ENCODE measurements around the gene PSMB1. TPM values are rescaled to one million over a fixed set of nuclear protein-coding genes. Genes with fewer than 3 reads are reported as not detected.
"Not testable (repeated sequence)": the region's sequence is repeated elsewhere in the genome, so short reads cannot be mapped to it uniquely, and the experiment has no call there.

Gene PSMB1
- polyA plus RNA-seq, 12 donors: 101 to 155 (median 135) TPM; not detected in 1

DNA sequence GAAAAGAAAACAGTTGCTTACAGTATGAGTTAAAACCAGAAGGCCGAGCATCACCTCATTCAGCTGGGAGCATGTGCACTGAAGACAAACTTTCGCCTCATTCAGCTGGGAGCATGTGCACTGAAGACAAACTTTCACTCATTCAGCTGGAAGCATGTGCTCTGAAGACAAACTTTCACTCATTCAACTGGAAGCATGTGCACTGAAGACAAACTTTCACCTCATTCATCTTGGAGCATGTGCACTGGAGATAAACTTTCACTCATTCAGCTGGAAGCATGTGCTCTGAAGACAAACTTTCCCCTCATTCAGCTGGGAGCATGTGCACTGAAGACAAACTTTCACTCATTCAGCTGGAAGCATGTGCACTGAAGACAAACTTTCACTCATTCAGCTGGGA lies 45.4 kb downstream of the PSMB1 start:
- DNase-seq: not testable (repeated sequence)

DNA sequence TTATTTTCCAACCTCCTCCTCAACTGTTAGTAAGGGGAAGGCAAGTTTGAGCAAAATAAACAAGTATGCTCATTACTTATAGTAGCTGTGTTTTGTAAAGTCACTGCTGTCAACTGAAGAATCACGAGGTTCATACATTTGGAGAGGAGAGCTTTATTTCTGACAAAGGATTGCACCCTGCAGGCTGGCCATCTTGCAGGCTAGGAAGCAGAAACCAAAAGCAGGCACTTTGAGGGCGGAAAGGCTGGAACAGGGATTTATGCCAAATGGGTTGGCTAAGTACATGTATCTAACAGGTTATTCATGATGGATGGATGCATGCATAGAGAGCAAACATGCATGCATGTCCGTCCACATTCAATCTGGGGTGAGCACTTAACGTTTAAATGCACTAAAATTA lies 46.7 kb downstream of the PSMB1 start:
- no peak for DNase-seq

DNA sequence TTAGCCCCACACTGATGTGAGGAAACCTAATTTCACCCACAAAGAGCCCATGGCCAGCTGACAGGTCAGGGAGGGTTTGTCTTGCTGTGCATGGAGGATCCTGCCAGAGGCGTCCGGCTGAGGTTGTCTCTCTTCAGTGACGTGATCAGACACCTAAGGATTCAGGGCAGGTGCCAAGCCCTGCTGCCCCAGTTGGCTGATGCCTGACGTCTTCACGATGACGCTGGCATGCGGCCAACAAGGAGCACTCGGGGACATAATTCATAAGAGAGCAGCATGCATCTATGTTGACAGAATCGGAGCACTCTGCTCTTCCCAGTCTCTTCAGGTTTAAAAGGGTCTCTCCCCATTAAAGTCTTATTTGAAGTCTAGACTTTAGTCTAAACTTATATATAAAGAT lies 47.8 kb downstream of the PSMB1 start:
- no peak for DNase-seq

DNA sequence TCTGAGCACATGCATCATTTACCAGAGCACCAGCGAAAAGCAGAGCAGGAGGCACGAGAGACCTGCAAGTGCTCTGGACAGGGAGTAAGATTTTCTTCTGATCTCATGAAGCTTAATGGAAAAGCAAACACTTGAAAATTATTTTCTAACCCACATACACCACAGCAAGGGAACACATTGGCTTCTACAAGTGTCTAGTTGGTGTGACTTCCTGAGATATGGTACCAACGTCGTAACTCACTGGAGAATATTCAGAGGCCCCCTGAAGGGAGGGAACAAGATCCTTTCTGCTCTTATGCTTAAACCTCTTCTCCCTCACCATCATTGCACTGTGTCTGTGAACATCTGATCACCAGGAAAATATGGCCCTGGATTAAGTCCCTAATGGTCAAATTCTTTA lies 48.6 kb downstream of the PSMB1 start:
- DNase-seq: no peak

DNA sequence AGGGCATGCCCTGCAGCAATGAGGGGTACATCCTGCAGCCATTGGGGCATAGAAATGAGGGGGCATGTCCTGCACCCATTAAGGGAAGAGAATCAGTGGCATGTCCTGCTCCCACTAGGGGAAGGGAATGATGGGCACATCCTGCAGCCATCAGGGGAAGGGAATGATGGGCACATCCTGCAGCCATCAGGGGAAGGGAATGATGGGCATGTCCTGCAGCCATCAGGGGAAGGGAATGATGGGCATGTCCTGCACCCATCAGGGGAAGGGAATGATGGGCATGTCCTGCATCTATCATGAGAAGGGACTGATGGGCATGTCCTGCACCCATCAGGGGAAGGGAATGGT lies 49.7 kb downstream of the PSMB1 start:
- no peak for DNase-seq

DNA sequence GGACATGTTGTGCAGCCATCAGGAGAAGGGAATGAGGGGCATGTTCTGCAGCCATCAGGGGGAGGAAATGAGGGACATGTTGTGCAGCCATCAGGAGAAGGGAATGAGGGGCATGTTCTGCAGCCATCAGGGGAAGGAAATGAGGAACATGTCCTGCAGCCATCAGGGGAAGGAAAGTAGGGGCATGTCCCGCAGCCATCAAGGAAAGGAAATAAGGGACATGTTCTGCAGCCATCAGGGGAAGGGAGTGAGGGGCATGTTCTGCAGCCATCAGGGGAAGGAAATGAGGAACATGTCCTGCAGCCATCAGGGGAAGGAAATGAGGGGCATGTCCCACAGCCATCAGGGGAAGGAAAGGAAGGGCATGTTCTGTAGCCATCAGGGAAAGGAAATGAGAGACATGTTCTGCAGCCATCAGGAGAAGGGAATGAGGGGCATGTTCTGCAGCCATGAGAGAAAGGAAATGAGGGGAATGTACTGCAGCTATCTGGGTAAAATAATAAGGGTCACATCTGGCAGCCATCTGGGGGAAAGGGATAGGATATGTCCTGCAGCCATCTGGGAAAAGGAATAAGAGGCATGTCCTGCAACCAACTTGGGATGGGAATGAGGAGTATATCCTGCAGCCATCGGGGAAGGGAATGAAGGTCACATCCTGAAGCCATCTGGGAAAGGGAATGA lies 50.2 kb downstream of the PSMB1 start:
- not testable (repeated sequence) for DNase-seq

DNA sequence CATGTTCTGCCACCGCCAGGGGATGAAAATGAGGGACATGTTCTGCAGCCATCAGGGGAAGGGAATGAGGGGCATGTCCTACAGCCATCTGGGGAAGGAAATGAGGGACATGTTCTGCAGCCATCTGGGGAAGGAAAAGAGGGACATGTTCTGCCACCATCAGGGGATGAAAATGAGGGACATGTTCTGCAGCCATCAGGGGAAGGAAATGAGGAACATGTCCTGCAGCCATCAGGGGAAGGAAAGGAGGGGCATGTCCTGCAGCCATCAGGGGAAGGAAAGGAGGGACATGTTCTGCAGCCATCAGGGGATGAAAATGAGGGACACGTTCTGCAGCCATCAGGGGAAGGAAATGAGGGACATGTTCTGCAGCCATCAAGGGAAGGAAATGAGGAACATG lies 50.8 kb downstream of the PSMB1 start:
- not testable (repeated sequence) for DNase-seq

DNA sequence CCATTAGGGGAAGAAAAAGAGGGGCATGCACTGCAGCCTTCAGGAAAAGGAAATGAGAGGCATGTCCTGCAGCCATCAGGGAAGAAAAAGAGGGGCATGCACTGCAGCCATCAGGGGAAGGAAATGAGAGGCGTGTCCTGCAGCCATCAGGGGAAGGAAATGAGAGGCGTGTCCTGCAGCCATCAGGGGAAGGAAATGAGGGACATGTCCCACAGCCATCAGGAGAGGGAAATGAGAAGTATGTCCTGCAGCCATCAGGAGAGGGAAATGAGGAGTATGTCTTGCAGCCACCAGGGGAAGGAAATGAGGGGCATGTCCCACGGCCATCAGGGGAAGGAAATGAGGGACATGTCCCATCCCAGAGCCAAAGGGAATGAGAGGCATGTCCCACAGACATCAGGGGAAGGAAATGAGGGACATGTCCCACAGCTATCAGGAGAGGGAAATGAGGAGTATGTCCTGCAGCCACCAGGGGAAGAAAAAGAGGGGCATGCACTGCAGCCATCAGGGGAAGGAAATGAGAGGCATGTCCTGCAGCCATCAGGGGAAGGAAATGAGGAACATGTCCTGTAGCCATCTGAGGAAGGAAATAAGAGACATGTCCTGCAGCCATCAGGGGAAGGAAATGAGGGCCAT lies 52.0 kb downstream of the PSMB1 start:
- no peak for DNase-seq

DNA sequence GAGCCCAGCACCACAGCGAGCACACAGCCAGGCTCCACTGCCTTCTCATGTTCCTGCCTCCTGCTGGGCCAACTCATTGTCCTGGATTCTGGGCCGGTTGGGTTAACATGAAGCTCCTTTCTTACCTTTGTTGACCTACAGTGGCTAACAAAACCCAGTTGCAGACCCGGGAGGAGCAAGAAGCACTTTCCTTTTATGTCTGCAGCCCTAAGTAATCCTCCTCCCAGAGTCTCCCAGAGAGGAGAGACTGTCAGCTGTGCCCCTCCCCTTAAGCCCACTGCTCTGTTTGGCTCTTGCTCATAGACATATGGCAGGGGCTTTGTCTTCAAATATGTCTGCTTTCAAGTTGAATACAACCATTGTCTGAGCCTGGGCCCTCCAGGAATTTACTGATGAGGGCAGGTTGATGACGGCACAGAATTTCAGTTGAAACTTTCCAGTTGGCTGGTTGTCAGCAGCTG lies 55.2 kb downstream of the PSMB1 start:
- no peak for DNase-seq

DNA sequence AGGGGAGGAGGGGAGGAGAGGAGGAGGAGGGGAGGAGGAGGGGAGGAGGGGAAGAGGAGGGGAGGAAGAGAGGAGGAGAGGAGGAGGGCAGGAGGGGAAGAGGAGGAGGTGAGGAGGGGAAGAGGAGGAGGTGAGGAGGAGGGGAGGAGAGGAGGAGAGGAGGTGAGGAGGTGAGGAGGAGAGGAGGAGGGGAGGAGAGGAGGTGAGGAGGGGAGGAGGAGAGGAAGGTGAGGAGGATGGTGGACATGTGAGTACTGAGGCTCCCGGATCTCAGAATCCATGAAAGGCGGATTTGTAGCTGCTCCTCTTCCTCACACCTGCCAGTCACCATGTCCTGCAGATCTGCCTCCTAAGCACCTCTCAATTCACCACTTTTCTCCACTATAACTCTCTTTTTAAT lies 59.8 kb downstream of the PSMB1 start:
- DNase-seq: no peak

DNA sequence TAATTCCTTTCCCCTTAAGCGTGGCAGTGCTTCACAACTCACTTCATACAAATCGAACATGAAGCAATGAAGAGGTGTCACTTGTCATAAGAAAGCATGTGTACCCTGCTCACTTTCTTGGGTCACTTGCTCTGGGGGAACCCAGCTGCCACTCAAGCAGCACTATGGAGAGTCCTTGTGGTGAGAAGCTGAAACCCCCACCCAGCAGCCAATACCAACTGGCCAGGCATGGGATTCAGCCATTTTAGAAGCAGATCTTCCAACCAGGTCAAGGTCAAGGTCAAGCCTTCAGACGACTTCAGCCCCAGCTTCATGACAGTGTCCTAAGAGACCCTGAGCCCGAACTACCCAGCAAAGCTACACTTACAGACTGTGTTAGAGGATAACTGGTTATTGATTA lies 62.8 kb downstream of the PSMB1 start:
- DNase-seq: no peak

DNA sequence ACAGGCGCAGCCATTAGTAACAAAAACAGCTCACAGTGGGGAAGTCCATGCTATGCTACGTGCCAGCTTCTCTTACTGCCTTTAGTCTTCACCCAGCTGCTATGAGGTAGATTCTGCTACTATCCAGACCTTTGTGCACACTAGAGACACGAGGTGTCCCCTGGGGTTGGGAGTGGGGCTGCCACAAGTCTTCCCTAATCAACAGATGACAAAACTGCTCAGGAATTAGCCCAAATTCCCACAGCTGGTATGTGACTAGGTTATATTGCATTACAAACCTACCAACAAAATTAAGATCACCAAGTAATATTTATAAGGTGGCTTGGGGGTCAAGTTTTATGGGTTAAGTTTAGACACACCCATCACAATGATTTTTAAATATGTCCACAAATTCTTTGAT lies 63.3 kb downstream of the PSMB1 start:
- no peak for DNase-seq

DNA sequence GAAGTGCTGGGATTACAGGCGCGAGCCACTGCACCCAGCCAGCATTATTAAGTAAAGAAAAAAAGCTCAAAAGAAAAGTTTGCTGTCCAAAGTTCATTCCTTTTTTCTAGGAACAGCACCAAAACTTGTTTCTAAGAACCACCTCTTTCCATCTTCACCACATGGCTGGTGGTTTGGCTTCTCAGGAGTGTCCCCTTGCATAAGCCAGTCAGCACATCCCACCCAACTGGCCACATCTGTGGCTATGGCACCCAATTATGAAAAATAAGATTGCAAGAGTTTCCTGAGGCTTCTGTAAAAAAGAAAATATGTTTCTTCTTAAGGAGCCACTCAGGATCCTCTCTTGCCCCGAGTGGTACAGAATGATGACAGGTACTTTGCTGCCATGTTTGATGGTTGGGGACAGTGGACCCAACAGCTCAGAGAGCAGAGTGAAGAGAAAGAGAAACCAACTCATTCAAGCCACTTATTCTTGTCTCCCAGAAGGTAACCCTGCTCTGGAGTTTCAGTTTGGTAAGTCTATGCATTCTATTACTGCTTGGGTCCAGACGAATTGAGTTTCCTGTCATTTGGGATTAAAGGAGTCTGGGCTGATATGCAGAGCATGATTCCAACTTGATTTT lies 65.3 kb downstream of the PSMB1 start:
- no peak for DNase-seq

DNA sequence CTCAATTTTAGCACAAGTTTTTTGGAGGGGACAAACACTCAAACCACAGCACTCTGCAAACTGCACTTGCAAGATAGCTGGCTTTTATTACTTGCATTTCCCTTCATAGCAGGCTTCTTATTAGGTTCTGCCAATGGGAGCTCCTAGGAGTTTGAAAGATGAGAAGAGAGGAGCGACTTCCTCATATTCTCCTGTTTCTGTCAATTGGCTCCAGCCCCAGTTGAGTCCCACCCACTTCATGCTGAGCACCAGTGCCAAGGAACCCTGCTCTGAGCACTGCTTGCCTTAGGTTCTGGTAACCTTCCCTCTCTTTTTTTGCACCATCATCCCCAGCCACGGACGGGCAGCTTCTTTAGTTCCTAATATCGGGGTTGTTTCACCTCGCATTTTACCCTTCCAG lies 67.9 kb downstream of the PSMB1 start:
- no peak for DNase-seq

Other genes with a start within 250 kb of the PSMB1 start
- 10 to 100 TPM in 11 of 12 donors, not detected in 1; 20.1 to 38.0 (median 27.5) TPM for gene FAM120B, start 246.5 kb downstream of the PSMB1 start, polyA plus RNA-seq (ENCODE audit: insufficient read length in 12 of 12)
- gene TBP, start 1.1 kb upstream of the PSMB1 start, polyA plus RNA-seq (ENCODE audit: insufficient read length in 12 of 12): 10 to 100 TPM in 11 of 12 donors, not detected in 1; 13.1 to 32.9 (median 16.1) TPM
- 10 to 100 TPM in 11 of 12 donors, not detected in 1; 45.8 to 60.5 (median 54.8) TPM for gene PDCD2, start 31.3 kb upstream of the PSMB1 start, polyA plus RNA-seq (ENCODE audit: insufficient read length in 12 of 12)